HG03196 (cell line): ENCODE results near the gene USP37.

Source experiments
- ATAC-seq: cut with Tn5 transposase; IDR thresholded peaks from one replicate; pipeline ENCODE4 v1.9.1; 2021; ENCODE audit not compliant: unreplicated experiment

USP37 gene

DNA sequence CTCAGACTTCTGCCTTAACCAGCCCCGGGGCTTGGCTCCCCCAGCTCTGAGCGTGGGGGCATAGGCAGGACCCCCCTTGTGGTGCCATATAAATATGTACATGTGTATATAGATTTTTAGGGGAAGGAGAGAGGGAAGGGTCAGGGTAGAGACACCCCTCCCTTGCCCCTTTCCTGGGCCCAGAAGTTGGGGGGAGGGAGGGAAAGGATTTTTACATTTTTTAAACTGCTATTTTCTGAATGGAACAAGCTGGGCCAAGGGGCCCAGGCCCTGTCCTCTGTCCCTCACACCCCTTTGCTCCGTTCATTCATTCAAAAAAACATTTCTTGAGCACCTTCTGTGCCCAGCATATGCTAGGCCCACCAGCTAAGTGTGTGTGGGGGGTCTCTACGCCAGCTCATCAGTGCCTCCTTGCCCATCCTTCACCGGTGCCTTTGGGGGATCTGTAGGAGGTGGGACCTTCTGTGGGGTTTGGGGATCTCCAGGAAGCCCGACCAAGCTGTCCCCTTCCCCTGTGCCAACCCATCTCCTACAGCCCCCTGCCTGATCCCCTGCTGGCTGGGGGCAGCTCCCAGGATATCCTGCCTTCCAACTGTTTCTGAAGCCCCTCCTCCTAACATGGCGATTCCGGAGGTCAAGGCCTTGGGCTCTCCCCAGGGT, 162.9 kb downstream of the USP37 start:
- no peak for ATAC-seq

DNA sequence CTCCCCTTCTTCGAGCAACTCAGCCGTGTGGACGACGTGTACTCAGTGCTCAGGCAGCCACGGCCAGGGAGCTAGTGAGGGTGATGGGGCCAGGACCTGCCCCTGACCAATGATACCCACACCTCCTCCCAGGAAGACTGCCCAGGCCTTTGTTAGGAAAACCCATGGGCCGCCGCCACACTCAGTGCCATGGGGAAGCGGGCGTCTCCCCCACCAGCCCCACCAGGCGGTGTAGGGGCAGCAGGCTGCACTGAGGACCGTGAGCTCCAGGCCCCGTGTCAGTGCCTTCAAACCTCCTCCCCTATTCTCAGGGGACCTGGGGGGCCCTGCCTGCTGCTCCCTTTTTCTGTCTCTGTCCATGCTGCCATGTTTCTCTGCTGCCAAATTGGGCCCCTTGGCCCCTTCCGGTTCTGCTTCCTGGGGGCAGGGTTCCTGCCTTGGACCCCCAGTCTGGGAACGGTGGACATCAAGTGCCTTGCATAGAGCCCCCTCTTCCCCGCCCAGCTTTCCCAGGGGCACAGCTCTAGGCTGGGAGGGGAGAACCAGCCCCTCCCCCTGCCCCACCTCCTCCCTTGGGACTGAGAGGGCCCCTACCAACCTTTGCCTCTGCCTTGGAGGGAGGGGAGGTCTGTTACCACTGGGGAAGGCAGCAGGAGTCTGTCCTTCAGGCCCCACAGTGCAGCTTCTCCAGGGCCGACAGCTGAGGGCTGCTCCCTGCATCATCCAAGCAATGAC, 163.6 kb downstream of the USP37 start:
- ATAC-seq, result no peak

DNA sequence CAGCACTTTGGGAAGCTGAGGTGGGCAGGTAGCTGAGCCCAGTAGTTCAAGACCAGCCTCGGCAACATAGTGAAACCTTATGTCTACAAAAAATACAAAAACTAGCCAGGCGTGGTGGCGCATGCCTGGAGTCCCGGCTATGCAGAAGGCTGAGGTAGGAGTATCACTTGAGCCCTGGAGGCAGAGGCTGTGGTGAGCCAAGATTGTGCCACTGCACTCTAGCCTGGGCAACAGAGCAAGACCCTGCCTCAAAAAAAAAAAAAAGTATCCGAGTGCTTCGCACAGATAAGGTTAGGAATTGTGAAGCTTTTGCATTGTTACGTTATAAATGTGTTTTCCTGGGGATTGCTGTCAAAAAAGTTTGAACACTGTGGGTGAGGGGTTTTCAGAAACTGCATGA, 164.3 kb downstream of the USP37 start:
- no peak for ATAC-seq

DNA sequence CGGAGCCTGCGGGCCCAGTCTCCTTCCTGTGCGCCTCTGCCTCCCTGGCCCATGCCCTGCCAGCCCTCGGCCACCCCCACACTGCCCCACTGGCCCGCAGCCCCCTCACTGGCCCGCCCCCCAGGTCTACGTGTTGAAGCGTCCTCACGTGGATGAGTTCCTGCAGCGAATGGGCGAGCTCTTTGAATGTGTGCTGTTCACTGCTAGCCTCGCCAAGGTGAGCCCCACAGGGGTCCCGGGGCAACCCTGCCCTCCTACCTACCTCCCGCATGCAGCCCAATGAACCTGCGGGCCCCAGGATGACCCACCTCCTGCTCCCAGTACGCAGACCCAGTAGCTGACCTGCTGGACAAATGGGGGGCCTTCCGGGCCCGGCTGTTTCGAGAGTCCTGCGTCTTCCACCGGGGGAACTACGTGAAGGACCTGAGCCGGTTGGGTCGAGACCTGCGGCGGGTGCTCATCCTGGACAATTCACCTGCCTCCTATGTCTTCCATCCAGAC, 165.2 kb downstream of the USP37 start:
- no peak for ATAC-seq

DNA sequence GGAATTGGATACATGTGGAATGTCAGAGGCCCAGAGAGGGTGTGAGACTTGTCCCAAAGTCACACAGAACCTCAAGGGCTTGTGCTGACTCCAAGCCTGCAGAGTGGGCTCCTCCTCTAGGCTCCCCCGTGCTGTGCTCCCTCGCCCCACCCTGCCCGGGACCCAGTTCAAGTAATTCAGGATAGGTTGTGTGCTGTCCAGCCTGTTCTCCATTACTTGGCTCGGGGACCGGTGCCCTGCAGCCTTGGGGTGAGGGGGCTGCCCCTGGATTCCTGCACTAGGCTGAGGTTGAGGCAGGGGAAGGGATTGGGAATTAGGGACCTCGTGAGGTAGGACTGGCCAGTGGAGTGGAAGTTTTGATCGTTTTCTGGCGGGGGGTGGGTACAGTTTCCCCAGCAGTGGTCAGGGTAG, 165.7 kb downstream of the USP37 start:
- no peak for ATAC-seq

GRCh38 chr2:218401890-218402289, 166.3 kb downstream of the USP37 start:
- no peak for ATAC-seq

GRCh38 chr2:218400930-218401881, 166.9 kb downstream of the USP37 start:
- ATAC-seq, result no peak
